ENCODE results near the gene PAX9.
A peak's percentile ranks its signal among the peaks of the same experiment; 100 is the strongest.

Gene PAX9

GRCh38 chr14:36658123-36659009 is 3.3 kb upstream of the PAX9 start:
- Histone ChIP-seq H3K79me2 (ENCODE audit: insufficient read depth, low read length) (no peaks in the 10 kb centered on the region), H2AFZ (ENCODE audit: low read depth, low read length) (no peak overlapping the region), H3K27ac (ENCODE audit: low read length) (no peak overlapping the region), H3K9me3 (ENCODE audit: insufficient read depth, low read length, severe bottlenecking) (peaks cover 14% of the 10 kb centered on the region), H4K20me1 (ENCODE audit: insufficient read depth, low read length) (no peaks in the 10 kb centered on the region), H3K27me3 (ENCODE audit: insufficient read depth, low read length, poor library complexity) (no peaks in the 10 kb centered on the region), H3K36me3 (ENCODE audit: insufficient read depth, low read length) (no peaks in the 10 kb centered on the region), H3K4me1 (ENCODE audit: insufficient read depth, low read length) (no peaks in the 10 kb centered on the region), H3K9ac (ENCODE audit: low read depth, low read length) (no peak overlapping the region), H3K4me2 (ENCODE audit: insufficient read depth, low read length) (no peak overlapping the region), H3K4me3 (ENCODE audit: low read depth in 1 of 2, low read length in 2 of 2) (no peak overlapping the region)
- DNase-seq (no peak), ATAC-seq (ENCODE audit: insufficient read depth, low read depth) (no peak)
- TF ChIP-seq EZH2 (IDR thresholded peaks at IDR 0.05; ENCODE audit: borderline replicate concordance, low read depth, low read length, severe bottlenecking) (no peak), CTCF (IDR thresholded peaks at IDR 0.05; ENCODE audit: borderline replicate concordance, extremely low read depth, low read length, poor library complexity, severe bottlenecking) (no peak)

GRCh38 chr14:36659010-36659821 is 2.4 kb upstream of the PAX9 start:
- TF ChIP-seq CTCF (IDR thresholded peaks at IDR 0.05; ENCODE audit: borderline replicate concordance, extremely low read depth, low read length, poor library complexity, severe bottlenecking): no peak
- TF ChIP-seq EZH2 (IDR thresholded peaks at IDR 0.05; ENCODE audit: borderline replicate concordance, low read depth, low read length, severe bottlenecking): no peak
- H3K79me2 ChIP-seq (ENCODE audit: insufficient read depth, low read length): no peaks in the 10 kb centered on the region
- H3K9me3 ChIP-seq (ENCODE audit: insufficient read depth, low read length, severe bottlenecking): peaks cover 14% of the 10 kb centered on the region
- no peak overlapping the region for H3K9ac ChIP-seq (ENCODE audit: low read depth, low read length)
- DNase-seq (no peak), ATAC-seq (ENCODE audit: insufficient read depth, low read depth) (no peak)
- no peaks in the 10 kb centered on the region for H4K20me1 ChIP-seq (ENCODE audit: insufficient read depth, low read length)
- H3K4me2 ChIP-seq (ENCODE audit: insufficient read depth, low read length): no peak overlapping the region
- no peaks in the 10 kb centered on the region for H3K36me3 ChIP-seq (ENCODE audit: insufficient read depth, low read length)
- H3K4me1 ChIP-seq (ENCODE audit: insufficient read depth, low read length): no peaks in the 10 kb centered on the region
- H2AFZ ChIP-seq (ENCODE audit: low read depth, low read length): no peak overlapping the region
- no peaks in the 10 kb centered on the region for H3K27me3 ChIP-seq (ENCODE audit: insufficient read depth, low read length, poor library complexity)
- no peak overlapping the region for H3K4me3 ChIP-seq (ENCODE audit: low read depth in 1 of 2, low read length in 2 of 2)
- no peak overlapping the region for H3K27ac ChIP-seq (ENCODE audit: low read length)

GRCh38 chr14:36659822-36660735 is 1.6 kb upstream of the PAX9 start:
- ATAC-seq (ENCODE audit: insufficient read depth, low read depth): no peak
- TF ChIP-seq CTCF (IDR thresholded peaks at IDR 0.05; ENCODE audit: borderline replicate concordance, extremely low read depth, low read length, poor library complexity, severe bottlenecking) (no peak), EZH2 (IDR thresholded peaks at IDR 0.05; ENCODE audit: borderline replicate concordance, low read depth, low read length, severe bottlenecking) (no peak)
- Histone ChIP-seq H3K4me1 (ENCODE audit: insufficient read depth, low read length) (peaks cover 5% of the 10 kb centered on the region), H3K36me3 (ENCODE audit: insufficient read depth, low read length) (no peaks in the 10 kb centered on the region), H3K4me3 (ENCODE audit: low read depth in 1 of 2, low read length in 2 of 2) (no peak overlapping the region), H3K4me2 (ENCODE audit: insufficient read depth, low read length) (no peak overlapping the region), H3K9me3 (ENCODE audit: insufficient read depth, low read length, severe bottlenecking) (peaks cover 8% of the 10 kb centered on the region), H3K27me3 (ENCODE audit: insufficient read depth, low read length, poor library complexity) (no peaks in the 10 kb centered on the region), H4K20me1 (ENCODE audit: insufficient read depth, low read length) (no peaks in the 10 kb centered on the region), H2AFZ (ENCODE audit: low read depth, low read length) (0 out of 2 replicates have a peak overlapping the region, but pooled peaks have one; percentile 7), H3K9ac (ENCODE audit: low read depth, low read length) (no peak overlapping the region), H3K79me2 (ENCODE audit: insufficient read depth, low read length) (no peaks in the 10 kb centered on the region), H3K27ac (ENCODE audit: low read length) (no peak overlapping the region)
- no peak for DNase-seq
